ENCODE measurements around the gene UBE2K. TPM values are rescaled to one million over a fixed set of nuclear protein-coding genes. Genes with fewer than 3 reads are reported as not detected.

The UBE2K gene
- total RNA-seq, 4 donors from 2014 or later: 31.7 to 41.5 (median 34.3) TPM

GRCh38 chr4:39660045-39660444, 37.9 kb upstream of the UBE2K start:
- intact Hi-C loops (cut with DNase I): no loop called here
- Histone ChIP-seq H3K4me1 (peaks cover 0 to 13% (median 3%) of the 10 kb centered on the region in 4 donors), H3K27ac (replicated peaks in 1 of 4) (no peak overlapping the region), H3K4me3 (no peak overlapping the region), H3K36me3 (no peaks in the 10 kb centered on the region), H3K27me3 (no peaks in the 10 kb centered on the region), H3K9me3 (no peaks in the 10 kb centered on the region)
- 86% methylated on average over 6 of the region's 6 CpGs for WGBS
- no peak for DNase-seq (ENCODE audit: extremely low spot score)
- TF ChIP-seq EP300 (IDR thresholded peaks at IDR 0.05) (no peak), POLR2A (IDR thresholded peaks at IDR 0.05; ENCODE audit: low read depth) (no peak), POLR2AphosphoS5 (IDR thresholded peaks at IDR 0.05) (no peak)
- TF ChIP-seq, protein P1, sequence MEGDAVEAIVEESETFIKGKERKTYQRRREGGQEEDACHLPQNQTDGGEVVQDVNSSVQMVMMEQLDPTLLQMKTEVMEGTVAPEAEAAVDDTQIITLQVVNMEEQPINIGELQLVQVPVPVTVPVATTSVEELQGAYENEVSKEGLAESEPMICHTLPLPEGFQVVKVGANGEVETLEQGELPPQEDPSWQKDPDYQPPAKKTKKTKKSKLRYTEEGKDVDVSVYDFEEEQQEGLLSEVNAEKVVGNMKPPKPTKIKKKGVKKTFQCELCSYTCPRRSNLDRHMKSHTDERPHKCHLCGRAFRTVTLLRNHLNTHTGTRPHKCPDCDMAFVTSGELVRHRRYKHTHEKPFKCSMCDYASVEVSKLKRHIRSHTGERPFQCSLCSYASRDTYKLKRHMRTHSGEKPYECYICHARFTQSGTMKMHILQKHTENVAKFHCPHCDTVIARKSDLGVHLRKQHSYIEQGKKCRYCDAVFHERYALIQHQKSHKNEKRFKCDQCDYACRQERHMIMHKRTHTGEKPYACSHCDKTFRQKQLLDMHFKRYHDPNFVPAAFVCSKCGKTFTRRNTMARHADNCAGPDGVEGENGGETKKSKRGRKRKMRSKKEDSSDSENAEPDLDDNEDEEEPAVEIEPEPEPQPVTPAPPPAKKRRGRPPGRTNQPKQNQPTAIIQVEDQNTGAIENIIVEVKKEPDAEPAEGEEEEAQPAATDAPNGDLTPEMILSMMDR (IDR thresholded peaks at IDR 0.05): no peak

DNA sequence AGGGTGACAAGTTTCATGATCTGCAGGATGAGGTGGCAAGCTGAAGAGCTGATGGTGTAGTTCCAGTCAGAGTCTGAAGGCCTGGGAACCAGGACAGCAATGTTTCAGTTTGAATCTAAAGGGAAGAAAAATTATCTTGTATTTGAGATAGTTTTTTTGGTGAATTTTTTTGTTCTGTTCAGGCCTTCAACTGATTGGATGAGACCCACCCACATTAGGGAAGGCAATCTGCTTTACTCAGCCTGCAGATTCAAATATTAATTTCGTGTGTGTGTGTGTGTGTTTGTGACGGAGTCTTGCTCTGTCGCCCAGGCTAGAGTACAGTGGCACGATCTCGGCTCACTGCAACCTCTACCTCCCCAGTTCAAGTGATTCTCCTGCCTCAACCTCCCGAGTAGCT, 37.2 kb upstream of the UBE2K start:
- TF ChIP-seq EP300 (IDR thresholded peaks at IDR 0.05) (no peak), POLR2AphosphoS5 (IDR thresholded peaks at IDR 0.05) (no peak), POLR2A (IDR thresholded peaks at IDR 0.05; ENCODE audit: low read depth) (no peak)
- TF ChIP-seq, protein P1 (IDR thresholded peaks at IDR 0.05): no peak
- Histone ChIP-seq H3K4me1 (peaks cover 0 to 6% (median 3%) of the 10 kb centered on the region in 4 donors), H3K27ac (replicated peaks in 1 of 4) (no peak overlapping the region), H3K36me3 (no peaks in the 10 kb centered on the region), H3K9me3 (no peaks in the 10 kb centered on the region), H3K27me3 (no peaks in the 10 kb centered on the region), H3K4me3 (no peak overlapping the region)
- intact Hi-C loops (cut with DNase I): no loop called here
- no peak for DNase-seq (ENCODE audit: extremely low spot score)
- 93% methylated on average over 6 of the region's 6 CpGs for WGBS

DNA sequence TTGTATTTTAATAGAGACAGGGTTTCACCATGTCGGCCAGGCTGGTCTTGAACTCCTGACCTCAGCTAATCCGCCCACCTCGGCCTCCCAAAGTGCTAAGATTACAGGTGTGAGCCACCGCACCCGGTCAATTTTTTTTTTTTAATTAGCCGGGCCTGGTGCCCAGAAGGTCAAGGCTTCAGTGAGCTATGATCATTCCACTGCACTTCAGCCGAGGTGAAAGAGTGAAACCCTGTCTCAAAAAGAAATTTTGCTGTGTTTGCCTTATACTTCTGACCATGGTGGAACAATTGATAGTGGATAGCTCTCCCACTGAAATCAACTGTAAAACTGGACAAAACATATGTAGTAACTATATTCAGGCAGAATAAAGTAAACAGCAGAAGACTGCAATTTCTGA, 35.3 kb upstream of the UBE2K start:
- WGBS: 89% methylated on average over 7 of the region's 7 CpGs
- no peak for DNase-seq (ENCODE audit: extremely low spot score)
- H3K4me3 ChIP-seq: no peak overlapping the region
- no peaks in the 10 kb centered on the region for H3K27me3 ChIP-seq
- intact Hi-C loops (cut with DNase I): no loop called here
- TF ChIP-seq, protein P1 (IDR thresholded peaks at IDR 0.05): no peak
- TF ChIP-seq POLR2AphosphoS5 (IDR thresholded peaks at IDR 0.05) (no peak), EP300 (IDR thresholded peaks at IDR 0.05) (no peak), POLR2A (IDR thresholded peaks at IDR 0.05; ENCODE audit: low read depth) (no peak)
- H3K36me3 ChIP-seq: no peaks in the 10 kb centered on the region
- H3K27ac ChIP-seq (replicated peaks in 1 of 4): no peak overlapping the region
- H3K9me3 ChIP-seq: no peaks in the 10 kb centered on the region
- no peaks in the 10 kb centered on the region for H3K4me1 ChIP-seq

- no peak overlapping the region for H3K27ac ChIP-seq (replicated peaks in 1 of 4)
- H3K9me3 ChIP-seq: no peaks in the 10 kb centered on the region
- no peak overlapping the region for H3K4me3 ChIP-seq
- 65% methylated on average over 3 of the region's 3 CpGs for WGBS
- no peaks in the 10 kb centered on the region for H3K36me3 ChIP-seq
- DNase-seq (ENCODE audit: extremely low spot score): no peak
- no peaks in the 10 kb centered on the region for H3K27me3 ChIP-seq
- H3K4me1 ChIP-seq: no peaks in the 10 kb centered on the region
- intact Hi-C loops (cut with DNase I): no loop called here
- no peak for TF ChIP-seq EP300 (IDR thresholded peaks at IDR 0.05)
- TF ChIP-seq, protein P1 (IDR thresholded peaks at IDR 0.05): no peak
- no peak for TF ChIP-seq POLR2A (IDR thresholded peaks at IDR 0.05; ENCODE audit: low read depth)
- TF ChIP-seq POLR2AphosphoS5 (IDR thresholded peaks at IDR 0.05): no peak
Observed at GRCh38 chr4:39664828-39665731, 32.9 kb upstream of the UBE2K start.

All from esophagus muscularis mucosa (tissue), 4 donors.